Measurements from ENCODE around the gene OR5K2. TPM values are rescaled to one million over a fixed set of nuclear protein-coding genes. Genes with fewer than 3 reads are reported as not detected.

OR5K2 gene
- polyA plus RNA-seq, 1 of the 3 experiments (the other 2 are of a cell fraction), result not detected

DNA sequence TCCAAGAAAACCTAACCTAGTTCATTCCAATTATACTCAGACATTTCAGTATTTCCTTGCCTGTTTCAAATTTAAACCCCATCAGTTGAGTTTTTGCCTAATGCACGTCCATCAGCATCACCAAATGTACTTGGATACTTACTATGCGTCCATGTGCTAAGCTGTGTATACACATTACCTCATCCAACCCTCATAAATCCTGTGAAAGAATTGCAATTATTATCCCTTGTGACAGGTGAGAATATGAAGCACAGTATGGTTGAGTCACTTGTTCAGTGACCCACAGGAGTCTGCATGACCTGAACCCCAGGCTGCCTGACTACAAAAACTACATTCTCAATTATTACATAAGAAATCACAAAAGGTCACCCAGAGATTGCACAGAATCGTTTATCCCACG, 2.5 kb downstream of the OR5K2 start (continued):
- TF ChIP-seq, protein P1, sequence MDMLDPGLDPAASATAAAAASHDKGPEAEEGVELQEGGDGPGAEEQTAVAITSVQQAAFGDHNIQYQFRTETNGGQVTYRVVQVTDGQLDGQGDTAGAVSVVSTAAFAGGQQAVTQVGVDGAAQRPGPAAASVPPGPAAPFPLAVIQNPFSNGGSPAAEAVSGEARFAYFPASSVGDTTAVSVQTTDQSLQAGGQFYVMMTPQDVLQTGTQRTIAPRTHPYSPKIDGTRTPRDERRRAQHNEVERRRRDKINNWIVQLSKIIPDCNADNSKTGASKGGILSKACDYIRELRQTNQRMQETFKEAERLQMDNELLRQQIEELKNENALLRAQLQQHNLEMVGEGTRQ (IDR thresholded peaks at IDR 0.05; ENCODE audit: borderline replicate concordance, low read depth, low read length), result no peak

DNA sequence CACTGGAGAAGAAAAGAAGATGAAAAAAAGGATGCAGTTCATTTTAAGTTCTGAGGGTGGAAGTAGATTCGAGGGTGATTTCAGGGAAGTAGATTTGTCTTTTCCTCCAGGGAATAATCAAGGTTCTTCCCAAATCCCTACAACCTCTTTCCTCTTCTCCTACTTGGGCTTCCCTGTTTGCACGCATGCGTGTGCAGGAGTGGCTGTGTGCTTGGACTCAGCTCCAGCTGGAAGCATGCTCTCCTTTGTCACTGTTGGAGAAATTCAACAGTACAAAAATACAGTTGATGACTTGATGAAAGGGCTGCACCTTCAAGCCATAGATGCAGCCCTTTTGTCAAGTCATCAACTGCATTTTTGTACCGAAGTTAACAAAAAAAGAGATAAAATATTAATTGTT, 3.8 kb downstream of the OR5K2 start:
- ChIA-PET POLR2A (no interaction called here), CTCF (no interaction called here)
- H3K4me2 ChIP-seq, result no peak overlapping the region
- no peaks in the 10 kb centered on the region for H3K9me3 ChIP-seq
- no peak overlapping the region for H3K9ac ChIP-seq
- TF ChIP-seq FOXJ3 (CRISPR knock-in tag; IDR thresholded peaks at IDR 0.05), result no peak
- no peak for TF ChIP-seq NFIC (IDR thresholded peaks at IDR 0.05; ENCODE audit: borderline replicate concordance)
- TF ChIP-seq TEAD4 (IDR thresholded peaks at IDR 0.05; ENCODE audit: borderline replicate concordance, insufficient read depth), result no peak
- no peak for TF ChIP-seq EZH2phosphoT487 (IDR thresholded peaks at IDR 0.05; ENCODE audit: borderline replicate concordance, low read depth)
- TF ChIP-seq RXRA (IDR thresholded peaks at IDR 0.05; ENCODE audit: borderline replicate concordance, low read depth), result no peak
- TF ChIP-seq TAF1 (IDR thresholded peaks at IDR 0.05; ENCODE audit: borderline replicate concordance, low read depth, low read length), result no peak
- no peak for TF ChIP-seq FOSL2 (IDR thresholded peaks at IDR 0.05; ENCODE audit: borderline replicate concordance, low read depth)
- TF ChIP-seq FOXM1 (IDR thresholded peaks at IDR 0.05; ENCODE audit: low read depth), result no peak
- TF ChIP-seq NRF1 (IDR thresholded peaks at IDR 0.05; ENCODE audit: low read depth, low read length), result no peak
- TF ChIP-seq, protein P2, sequence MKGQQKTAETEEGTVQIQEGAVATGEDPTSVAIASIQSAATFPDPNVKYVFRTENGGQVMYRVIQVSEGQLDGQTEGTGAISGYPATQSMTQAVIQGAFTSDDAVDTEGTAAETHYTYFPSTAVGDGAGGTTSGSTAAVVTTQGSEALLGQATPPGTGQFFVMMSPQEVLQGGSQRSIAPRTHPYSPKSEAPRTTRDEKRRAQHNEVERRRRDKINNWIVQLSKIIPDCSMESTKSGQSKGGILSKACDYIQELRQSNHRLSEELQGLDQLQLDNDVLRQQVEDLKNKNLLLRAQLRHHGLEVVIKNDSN (IDR thresholded peaks at IDR 0.05; ENCODE audit: borderline replicate concordance, low read depth), result no peak
- no peak for TF ChIP-seq SMC3 (IDR thresholded peaks at IDR 0.05; ENCODE audit: low read depth, low read length)
- no peak for TF ChIP-seq JUND (IDR thresholded peaks at IDR 0.05)
- no peak for TF ChIP-seq TCF12 (IDR thresholded peaks at IDR 0.05)
- no peak for TF ChIP-seq RFX5 (IDR thresholded peaks at IDR 0.05; ENCODE audit: low read length)
- H3K4me3 ChIP-seq (ENCODE audit: low read depth in 2 of 2, low read length in 1 of 2), result no peak overlapping the region
- H3K9me2 ChIP-seq, result no peaks in the 10 kb centered on the region
- H3K36me3 ChIP-seq (replicated peaks in 1 of 2; ENCODE audit: control insufficient read depth in 1 of 2, insufficient read depth in 2 of 2, low read length in 1 of 2), result no peaks in the 10 kb centered on the region
- no peaks in the 10 kb centered on the region for H4K20me1 ChIP-seq (ENCODE audit: insufficient read depth)
- DNase-seq, result no peak
- 0 out of 2 replicates have a peak, but pooled peaks cover 5% of the 10 kb centered on the region for H3K27me3 ChIP-seq (ENCODE audit: insufficient read depth)
- no peaks in the 10 kb centered on the region for H3K79me2 ChIP-seq (ENCODE audit: insufficient read depth)
- WGBS (ENCODE audit: low lambda C conversion rate), result 28% methylated on average over 4 of the region's 4 CpGs
- H3K4me1 ChIP-seq (ENCODE audit: control insufficient read depth in 1 of 2, insufficient read depth in 2 of 2, low read depth in 1 of 2, low read length in 1 of 2), result no peaks in the 10 kb centered on the region; a peak in 1 of 4 replicates
- H2AFZ ChIP-seq (ENCODE audit: low read depth), result no peak overlapping the region
- no peaks in the 10 kb centered on the region for H3F3A ChIP-seq (replicated peaks; ENCODE audit: insufficient read depth)
- H3K27ac ChIP-seq (ENCODE audit: low read depth in 2 of 2, low read length in 1 of 2), result no peak overlapping the region

DNA sequence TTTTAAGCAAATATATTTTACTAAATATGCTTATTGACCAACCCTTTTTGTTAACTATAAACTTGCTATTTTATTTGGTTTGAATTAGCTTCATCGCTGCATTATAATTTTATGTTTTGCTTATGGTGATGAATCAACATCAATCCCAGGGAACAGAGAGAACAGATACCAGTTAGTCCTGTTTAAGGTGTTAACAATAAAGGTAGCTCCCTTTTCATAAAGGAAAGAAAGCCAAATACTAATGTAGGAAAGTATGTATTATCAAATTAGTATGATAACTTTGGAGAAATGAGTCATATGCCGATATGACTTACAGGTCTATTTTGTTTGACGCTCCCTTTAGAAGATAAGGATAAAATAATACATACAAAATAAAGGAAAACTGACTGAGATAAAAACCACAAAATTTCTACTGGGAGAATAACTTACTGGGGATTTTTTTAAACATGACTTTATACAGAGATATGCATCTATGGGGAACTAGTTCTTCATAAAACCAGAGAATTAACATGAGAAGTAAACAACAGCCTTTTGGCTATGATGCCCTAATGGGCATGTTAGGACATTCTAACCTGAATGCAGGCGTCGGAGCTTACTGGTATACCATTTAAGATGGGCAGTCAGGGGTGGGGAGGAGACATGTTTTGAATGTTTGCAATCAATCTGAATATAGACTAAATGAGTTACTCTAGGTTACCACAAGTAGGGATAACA, 4.5 kb downstream of the OR5K2 start:
- no peaks in the 10 kb centered on the region for H3F3A ChIP-seq (replicated peaks; ENCODE audit: insufficient read depth)
- 50% methylated on average over 5 of the region's 5 CpGs for WGBS (ENCODE audit: low lambda C conversion rate)
- H3K27ac ChIP-seq (ENCODE audit: low read depth in 2 of 2, low read length in 1 of 2), result no peak overlapping the region
- H4K20me1 ChIP-seq (ENCODE audit: insufficient read depth), result no peaks in the 10 kb centered on the region
- no peak overlapping the region for H3K4me2 ChIP-seq
- H2AFZ ChIP-seq (ENCODE audit: low read depth), result no peak overlapping the region
- H3K9ac ChIP-seq, result no peak overlapping the region
- H3K9me2 ChIP-seq, result no peaks in the 10 kb centered on the region
- no peaks in the 10 kb centered on the region for H3K9me3 ChIP-seq
- H3K27me3 ChIP-seq (ENCODE audit: insufficient read depth), result 0 out of 2 replicates have a peak, but pooled peaks cover 5% of the 10 kb centered on the region
- ChIA-PET CTCF (no interaction called here), POLR2A (no interaction called here)
- no peak overlapping the region for H3K4me3 ChIP-seq (ENCODE audit: low read depth in 2 of 2, low read length in 1 of 2)
- no peaks in the 10 kb centered on the region; a peak in 1 of 4 replicates for H3K4me1 ChIP-seq (ENCODE audit: control insufficient read depth in 1 of 2, insufficient read depth in 2 of 2, low read depth in 1 of 2, low read length in 1 of 2)
- no peaks in the 10 kb centered on the region for H3K36me3 ChIP-seq (replicated peaks in 1 of 2; ENCODE audit: control insufficient read depth in 1 of 2, insufficient read depth in 2 of 2, low read length in 1 of 2)
- no peaks in the 10 kb centered on the region for H3K79me2 ChIP-seq (ENCODE audit: insufficient read depth)
- DNase-seq, result no peak
- TF ChIP-seq, protein P3, sequence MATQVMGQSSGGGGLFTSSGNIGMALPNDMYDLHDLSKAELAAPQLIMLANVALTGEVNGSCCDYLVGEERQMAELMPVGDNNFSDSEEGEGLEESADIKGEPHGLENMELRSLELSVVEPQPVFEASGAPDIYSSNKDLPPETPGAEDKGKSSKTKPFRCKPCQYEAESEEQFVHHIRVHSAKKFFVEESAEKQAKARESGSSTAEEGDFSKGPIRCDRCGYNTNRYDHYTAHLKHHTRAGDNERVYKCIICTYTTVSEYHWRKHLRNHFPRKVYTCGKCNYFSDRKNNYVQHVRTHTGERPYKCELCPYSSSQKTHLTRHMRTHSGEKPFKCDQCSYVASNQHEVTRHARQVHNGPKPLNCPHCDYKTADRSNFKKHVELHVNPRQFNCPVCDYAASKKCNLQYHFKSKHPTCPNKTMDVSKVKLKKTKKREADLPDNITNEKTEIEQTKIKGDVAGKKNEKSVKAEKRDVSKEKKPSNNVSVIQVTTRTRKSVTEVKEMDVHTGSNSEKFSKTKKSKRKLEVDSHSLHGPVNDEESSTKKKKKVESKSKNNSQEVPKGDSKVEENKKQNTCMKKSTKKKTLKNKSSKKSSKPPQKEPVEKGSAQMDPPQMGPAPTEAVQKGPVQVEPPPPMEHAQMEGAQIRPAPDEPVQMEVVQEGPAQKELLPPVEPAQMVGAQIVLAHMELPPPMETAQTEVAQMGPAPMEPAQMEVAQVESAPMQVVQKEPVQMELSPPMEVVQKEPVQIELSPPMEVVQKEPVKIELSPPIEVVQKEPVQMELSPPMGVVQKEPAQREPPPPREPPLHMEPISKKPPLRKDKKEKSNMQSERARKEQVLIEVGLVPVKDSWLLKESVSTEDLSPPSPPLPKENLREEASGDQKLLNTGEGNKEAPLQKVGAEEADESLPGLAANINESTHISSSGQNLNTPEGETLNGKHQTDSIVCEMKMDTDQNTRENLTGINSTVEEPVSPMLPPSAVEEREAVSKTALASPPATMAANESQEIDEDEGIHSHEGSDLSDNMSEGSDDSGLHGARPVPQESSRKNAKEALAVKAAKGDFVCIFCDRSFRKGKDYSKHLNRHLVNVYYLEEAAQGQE (IDR thresholded peaks at IDR 0.05; ENCODE audit: low read depth, low read length), result no peak
- TF ChIP-seq, protein P4, sequence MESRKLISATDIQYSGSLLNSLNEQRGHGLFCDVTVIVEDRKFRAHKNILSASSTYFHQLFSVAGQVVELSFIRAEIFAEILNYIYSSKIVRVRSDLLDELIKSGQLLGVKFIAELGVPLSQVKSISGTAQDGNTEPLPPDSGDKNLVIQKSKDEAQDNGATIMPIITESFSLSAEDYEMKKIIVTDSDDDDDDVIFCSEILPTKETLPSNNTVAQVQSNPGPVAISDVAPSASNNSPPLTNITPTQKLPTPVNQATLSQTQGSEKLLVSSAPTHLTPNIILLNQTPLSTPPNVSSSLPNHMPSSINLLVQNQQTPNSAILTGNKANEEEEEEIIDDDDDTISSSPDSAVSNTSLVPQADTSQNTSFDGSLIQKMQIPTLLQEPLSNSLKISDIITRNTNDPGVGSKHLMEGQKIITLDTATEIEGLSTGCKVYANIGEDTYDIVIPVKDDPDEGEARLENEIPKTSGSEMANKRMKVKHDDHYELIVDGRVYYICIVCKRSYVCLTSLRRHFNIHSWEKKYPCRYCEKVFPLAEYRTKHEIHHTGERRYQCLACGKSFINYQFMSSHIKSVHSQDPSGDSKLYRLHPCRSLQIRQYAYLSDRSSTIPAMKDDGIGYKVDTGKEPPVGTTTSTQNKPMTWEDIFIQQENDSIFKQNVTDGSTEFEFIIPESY (IDR thresholded peaks at IDR 0.05; ENCODE audit: borderline replicate concordance, low read depth), result no peak
- TF ChIP-seq FOSL2 (IDR thresholded peaks at IDR 0.05; ENCODE audit: borderline replicate concordance, low read depth), result no peak

Data from SK-N-SH (cell line).